Endothelial cell of umbilical vein (primary cell): ENCODE results near the gene MEGF11. TPM values are rescaled to one million over a fixed set of nuclear protein-coding genes. Genes with fewer than 3 reads are reported as not detected.

Source experiments
- BruUV-seq: library from RNA; stranded (reverse); fragments of 400-500 nt; replicated peaks from 2 replicates; lab custom pipeline; 2021; lab: Mats Ljungman, UMichigan
- CTCF ChIA-PET: fragments of 300-600, 350-600 bp; sonication (Branson Sonifier 250); formaldehyde crosslinking; loops from one replicate; lab custom pipeline; 2021; ENCODE audit warnings: antibody characterized with exemption, inconsistent platforms; lab: Charles Lee
- POLR2A ChIA-PET: fragments of 300-600, 350-600 bp; sonication (Branson Sonifier 250); formaldehyde crosslinking; loops from one replicate; lab custom pipeline; 2021; ENCODE audit warnings: antibody characterized with exemption, inconsistent platforms; lab: Charles Lee
- DNase-seq: peaks from one replicate; pipeline ENCODE4 v3.0.0-alpha.2; 2011; ENCODE audit warnings: low read depth, low spot score
- FAIRE-seq: peaks from 2 replicates; lab custom pipeline; 2011; peaks lifted over from hg19 to GRCh38; lab: Jason Lieb, UNC
- H2AFZ ChIP-seq: 2 replicates; pipeline ENCODE4 v1.6.0; 2012; ENCODE audit warnings: low read depth, low read length, control low read depth, inconsistent platforms
- H3K27ac ChIP-seq: 2 replicates; pipeline ENCODE4 v1.5.1; 2011; ENCODE audit warnings: low read depth, mild to moderate bottlenecking, control low read depth, low read length, moderate library complexity; ENCODE audit not compliant: insufficient read depth
- H3K27me3 ChIP-seq, 2 experiments: 2 replicates each; pipeline versions ENCODE4 v1.6.0 to v1.6.1; 2011; ENCODE audit warnings: low read length in 2 of 2, mixed read lengths in 1 of 2; ENCODE audit not compliant: control insufficient read depth in 2 of 2, insufficient read depth in 2 of 2
- H3K36me3 ChIP-seq, 2 experiments: 2 replicates in 1 of 2; 3 replicates in 1 of 2; pipeline ENCODE4 v1.5.1; 2011; ENCODE audit warnings: low read length in 2 of 2, mild to moderate bottlenecking in 1 of 2, moderate library complexity in 1 of 2; ENCODE audit not compliant: control insufficient read depth in 2 of 2, insufficient read depth in 2 of 2; ENCODE audit errors: extremely low read depth in 1 of 2
- H3K4me1 ChIP-seq: 3 replicates; pipeline ENCODE4 v1.5.1; 2011; ENCODE audit warnings: mild to moderate bottlenecking, low read length; ENCODE audit not compliant: control insufficient read depth, insufficient read depth; ENCODE audit errors: extremely low read depth
- H3K4me2 ChIP-seq: 2 replicates; pipeline ENCODE4 v1.6.1; 2011; ENCODE audit warnings: low read length, control low read depth, mixed read lengths; ENCODE audit not compliant: insufficient read depth
- H3K4me3 ChIP-seq, 3 experiments: fragments of 200-600 bp in 1 of 3; sonication (generic), shearing (Covaris generic) in 1 of 3; replicated peaks in 1 of 3; 2 replicates each; pipeline ENCODE4 v1.5.1; 2011 to 2016; ENCODE audit warnings: control low read depth in 3 of 3, low read length in 3 of 3, mild to moderate bottlenecking in 2 of 3, inconsistent platforms in 1 of 3, low read depth in 1 of 3, moderate library complexity in 1 of 3; ENCODE audit not compliant: insufficient read depth in 1 of 3
- H3K79me2 ChIP-seq: 2 replicates; pipeline ENCODE4 v1.6.0; 2012; ENCODE audit warnings: low read length, inconsistent platforms; ENCODE audit not compliant: control insufficient read depth, insufficient read depth
- H3K9ac ChIP-seq: replicated peaks from 2 replicates; pipeline ENCODE3; 2011; ENCODE audit warnings: low read length, control low read depth; ENCODE audit not compliant: insufficient read depth; ENCODE audit errors: extremely low read depth
- H3K9me1 ChIP-seq: replicated peaks from 3 replicates; pipeline ENCODE4 v1.6.0; 2011; ENCODE audit warnings: mild to moderate bottlenecking, low read length; ENCODE audit not compliant: control insufficient read depth, insufficient read depth; ENCODE audit errors: extremely low read depth
- H3K9me3 ChIP-seq: replicated peaks from 2 replicates; pipeline ENCODE4 v1.5.1; 2012; ENCODE audit warnings: low read length, inconsistent platforms; ENCODE audit not compliant: control insufficient read depth, insufficient read depth
- H4K20me1 ChIP-seq: replicated peaks from 2 replicates; pipeline ENCODE3; 2011; ENCODE audit warnings: mild to moderate bottlenecking, low read length; ENCODE audit not compliant: control insufficient read depth, insufficient read depth; ENCODE audit errors: extremely low read depth
- EZH2 ChIP-seq: IDR thresholded peaks from 2 replicates; pipeline ENCODE4 v1.6.1; 2012; ENCODE audit warnings: borderline replicate concordance, low read depth, mild to moderate bottlenecking, moderate library complexity, low read length, inconsistent platforms; ENCODE audit not compliant: severe bottlenecking
- MAX ChIP-seq: IDR thresholded peaks from 2 replicates; pipeline ENCODE4 v1.6.1; 2011; ENCODE audit not compliant: insufficient read depth, insufficient read length
- MYC ChIP-seq: IDR thresholded peaks from one replicate; pipeline ENCODE4 v1.6.1; 2011; ENCODE audit warnings: mild to moderate bottlenecking, low read depth, low read length
- POLR2AphosphoS5 ChIP-seq: IDR thresholded peaks from 2 replicates; pipeline ENCODE4 v1.6.1; 2012; ENCODE audit warnings: low read depth, mild to moderate bottlenecking, control low read depth, low read length, moderate library complexity; ENCODE audit not compliant: insufficient read depth
- dilution Hi-C: fragments of 300-500 bp; cut with MboI; formaldehyde crosslinking; loops from one replicate; pipeline ENCODE4 v1.15.0; 2019; ENCODE audit warnings: low sequenced_read_pairs; ENCODE audit not compliant: extremely low pct_ligation_motif_present
- intact Hi-C: fragments of 100-400 bp; cut with micrococcal nuclease; formaldehyde crosslinking; loops from one replicate; pipeline ENCODE4 v1.10.0; 2022
- polyA plus RNA-seq, 4 experiments: library from polyadenylated mRNA; depleted of rRNA in 3 of 4; stranded (reverse) in 3 of 4; unstranded in 1 of 4; fragments of >200 nt; gene quantifications; 2 replicates each; pipeline versions ENCODE4 v1.2.1 to v1.2.3, GENCODE V29; 2011 to 2012; ENCODE audit warnings: missing spikeins in 1 of 4
- total RNA-seq: library from RNA; stranded (reverse); gene quantifications from 2 replicates; pipeline ENCODE4 v1.2.3, GENCODE V29; 2021
- TF ChIP-seq, protein P1 (sequence below), 2 donors: IDR thresholded peaks; 1 replicate in 1 of 2; 2 replicates in 1 of 2; pipeline ENCODE4 v1.5.1; 2011; ENCODE audit warnings: low read length in 2 of 2, mild to moderate bottlenecking in 2 of 2, moderate library complexity in 2 of 2, control low read depth in 1 of 2, inconsistent platforms in 1 of 2, low read depth in 1 of 2; ENCODE audit not compliant: insufficient read depth in 1 of 2; ENCODE audit errors: extremely low read depth in 1 of 2

MEGF11 gene
- total and polyA plus RNA-seq, 2 donors (not counting 3 experiments of a cell fraction or from before 2014, with no cell fraction given) = not detected

GRCh38 chr15:66285533-66286280 lies 32.2 kb upstream of the MEGF11 start:
- intact Hi-C loops = loop anchor here (10.0 kb wide), 1 partner anchor 371 kb away; no protein-coding TSS in a partner anchor
- POLR2A ChIA-PET = no interaction called here
- FAIRE-seq = no peak

More at GRCh38 chr15:66285533-66286280, 32.2 kb upstream of the MEGF11 start:
- no peak overlapping the region for H3K4me3 ChIP-seq
- H3K36me3 ChIP-seq = no peaks in the 10 kb centered on the region
- peaks cover 0 to 2% of the 10 kb centered on the region in 2 experiments for H3K27me3 ChIP-seq
- H3K4me1 ChIP-seq = no peaks in the 10 kb centered on the region
- no peak for DNase-seq
- no peak overlapping the region for H3K9ac ChIP-seq
- H3K27ac ChIP-seq = no peak overlapping the region
- no peaks in the 10 kb centered on the region for H4K20me1 ChIP-seq
- H3K9me3 ChIP-seq = no peaks in the 10 kb centered on the region
- CTCF ChIA-PET = interaction anchor here (2.7 kb wide), 1 partner anchor 33 kb away, joined by 14 read pairs; the partner anchor contains the start of gene MEGF11
- dilution Hi-C loops = no loop called here
- H3K79me2 ChIP-seq = no peaks in the 10 kb centered on the region
- H3K4me2 ChIP-seq = no peak overlapping the region
- H2AFZ ChIP-seq = no peak overlapping the region
- TF ChIP-seq MYC = no peak
- no peak for TF ChIP-seq MAX
- TF ChIP-seq, protein P1, sequence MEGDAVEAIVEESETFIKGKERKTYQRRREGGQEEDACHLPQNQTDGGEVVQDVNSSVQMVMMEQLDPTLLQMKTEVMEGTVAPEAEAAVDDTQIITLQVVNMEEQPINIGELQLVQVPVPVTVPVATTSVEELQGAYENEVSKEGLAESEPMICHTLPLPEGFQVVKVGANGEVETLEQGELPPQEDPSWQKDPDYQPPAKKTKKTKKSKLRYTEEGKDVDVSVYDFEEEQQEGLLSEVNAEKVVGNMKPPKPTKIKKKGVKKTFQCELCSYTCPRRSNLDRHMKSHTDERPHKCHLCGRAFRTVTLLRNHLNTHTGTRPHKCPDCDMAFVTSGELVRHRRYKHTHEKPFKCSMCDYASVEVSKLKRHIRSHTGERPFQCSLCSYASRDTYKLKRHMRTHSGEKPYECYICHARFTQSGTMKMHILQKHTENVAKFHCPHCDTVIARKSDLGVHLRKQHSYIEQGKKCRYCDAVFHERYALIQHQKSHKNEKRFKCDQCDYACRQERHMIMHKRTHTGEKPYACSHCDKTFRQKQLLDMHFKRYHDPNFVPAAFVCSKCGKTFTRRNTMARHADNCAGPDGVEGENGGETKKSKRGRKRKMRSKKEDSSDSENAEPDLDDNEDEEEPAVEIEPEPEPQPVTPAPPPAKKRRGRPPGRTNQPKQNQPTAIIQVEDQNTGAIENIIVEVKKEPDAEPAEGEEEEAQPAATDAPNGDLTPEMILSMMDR (IDR thresholded peaks at IDR 0.05; ENCODE audit: extremely low read depth in 1 of 2, insufficient read depth in 1 of 2, low read depth in 1 of 2, low read length in 2 of 2) = no peak
- TF ChIP-seq POLR2AphosphoS5 = no peak
- no peak for TF ChIP-seq EZH2
- H3K9me1 ChIP-seq = no peaks in the 10 kb centered on the region
- BruUV-seq = no TSS peak
